B cell (primary cell): ENCODE measurements around the gene ZDHHC14.

Experiments used
- CTCF ChIP-seq: fragments of 200-600 bp; IDR thresholded peaks from one replicate; pipeline ENCODE4 v1.8.0; 2022; ENCODE audit warnings: antibody characterized with exemption, mild to moderate bottlenecking
- EZH2 ChIP-seq: IDR thresholded peaks from 2 replicates; pipeline ENCODE4 v1.6.1; 2012; ENCODE audit warnings: borderline replicate concordance, low read depth, mild to moderate bottlenecking, moderate library complexity, low read length; ENCODE audit not compliant: insufficient read depth, poor library complexity, severe bottlenecking

GRCh38 chr6:157496534-157497095, 115.6 kb downstream of the ZDHHC14 start:
- TF ChIP-seq CTCF (no peak), EZH2 (no peak)
